ENCODE measurements around the gene NELL1. TPM values are rescaled to one million over a fixed set of nuclear protein-coding genes. Genes with fewer than 3 reads are reported as not detected.

Gene NELL1
- total RNA-seq, 1 donor from 2014 or later: not detected

- Mint-ChIP-seq H3K36me3 (no peaks in the 10 kb centered on the region), H3K9me3 (no peaks in the 10 kb centered on the region), H3K4me3 (no peak overlapping the region), H3K4me1 (no peaks in the 10 kb centered on the region), H3K27me3 (ENCODE audit: insufficient read depth, low read depth) (peaks cover 3% of the 10 kb centered on the region), H3K27ac (no peak overlapping the region)
- no peaks in the 10 kb centered on the region for H3K9me3 ChIP-seq (ENCODE audit: low read depth)
- H3K4me3 ChIP-seq: no peak overlapping the region
- no peaks in the 10 kb centered on the region for H3K4me1 ChIP-seq
- H3K36me3 ChIP-seq: no peaks in the 10 kb centered on the region
- H3F3A ChIP-seq (ENCODE audit: low read depth): no peaks in the 10 kb centered on the region
- H3K4me2 ChIP-seq: no peak overlapping the region
- H2AFZ ChIP-seq (replicated peaks): no peak overlapping the region
- no peak overlapping the region for H3K27ac ChIP-seq
- TF ChIP-seq CTCF (IDR thresholded peaks at IDR 0.05) (no peak), EZH2 (IDR thresholded peaks at IDR 0.05) (no peak), EZH2phosphoT487 (IDR thresholded peaks at IDR 0.05) (no peak)
- H4K20me1 ChIP-seq (ENCODE audit: low read depth): no peaks in the 10 kb centered on the region
- no peak for DNase-seq (ENCODE audit: low spot score)
- H3K9ac ChIP-seq: no peak overlapping the region
- no peaks in the 10 kb centered on the region for H3K79me2 ChIP-seq (ENCODE audit: low read depth)
- H3K27me3 ChIP-seq: no peaks in the 10 kb centered on the region
These were observed 46.1 kb upstream of the NELL1 start for GRCh38 chr11:20623252-20623651.

- Mint-ChIP-seq H3K4me3 (no peak overlapping the region), H3K36me3 (no peaks in the 10 kb centered on the region), H3K4me1 (no peaks in the 10 kb centered on the region), H3K9me3 (peaks cover 2% of the 10 kb centered on the region), H3K27me3 (ENCODE audit: insufficient read depth, low read depth) (peaks cover 2% of the 10 kb centered on the region), H3K27ac (no peak overlapping the region)
- no peak overlapping the region for H2AFZ ChIP-seq (replicated peaks)
- DNase-seq (ENCODE audit: low spot score): no peak
- no peaks in the 10 kb centered on the region for H3F3A ChIP-seq (ENCODE audit: low read depth)
- no peak overlapping the region for H3K4me3 ChIP-seq
- no peaks in the 10 kb centered on the region for H3K4me1 ChIP-seq
- no peak overlapping the region for H3K9ac ChIP-seq
- no peak overlapping the region for H3K4me2 ChIP-seq
- H3K27ac ChIP-seq: no peak overlapping the region
- no peaks in the 10 kb centered on the region for H4K20me1 ChIP-seq (ENCODE audit: low read depth)
- TF ChIP-seq CTCF (IDR thresholded peaks at IDR 0.05) (no peak), EZH2phosphoT487 (IDR thresholded peaks at IDR 0.05) (no peak), EZH2 (IDR thresholded peaks at IDR 0.05) (no peak)
- no peaks in the 10 kb centered on the region for H3K36me3 ChIP-seq
- no peaks in the 10 kb centered on the region for H3K79me2 ChIP-seq (ENCODE audit: low read depth)
- H3K27me3 ChIP-seq: no peaks in the 10 kb centered on the region
- no peaks in the 10 kb centered on the region for H3K9me3 ChIP-seq (ENCODE audit: low read depth)
These were observed 43.1 kb upstream of the NELL1 start for GRCh38 chr11:20626279-20626678.

- TF ChIP-seq EZH2 (IDR thresholded peaks at IDR 0.05) (no peak), CTCF (IDR thresholded peaks at IDR 0.05) (no peak), EZH2phosphoT487 (IDR thresholded peaks at IDR 0.05) (no peak)
- no peak overlapping the region for H3K4me3 ChIP-seq
- no peaks in the 10 kb centered on the region for H4K20me1 ChIP-seq (ENCODE audit: low read depth)
- no peak overlapping the region for H3K27ac ChIP-seq
- no peaks in the 10 kb centered on the region for H3F3A ChIP-seq (ENCODE audit: low read depth)
- no peak overlapping the region for H2AFZ ChIP-seq (replicated peaks)
- H3K4me3 Mint-ChIP-seq: no peak overlapping the region
- no peaks in the 10 kb centered on the region for H3K36me3 ChIP-seq
- no peaks in the 10 kb centered on the region for H3K4me1 Mint-ChIP-seq
- H3K9me3 Mint-ChIP-seq: peaks cover 2% of the 10 kb centered on the region
- no peaks in the 10 kb centered on the region for H3K36me3 Mint-ChIP-seq
- no peaks in the 10 kb centered on the region for H3K79me2 ChIP-seq (ENCODE audit: low read depth)
- DNase-seq (ENCODE audit: low spot score): no peak
- H3K27me3 ChIP-seq: no peaks in the 10 kb centered on the region
- peaks cover 7% of the 10 kb centered on the region for H3K4me1 ChIP-seq
- H3K9ac ChIP-seq: no peak overlapping the region
- H3K4me2 ChIP-seq: no peak overlapping the region
- no peaks in the 10 kb centered on the region for H3K9me3 ChIP-seq (ENCODE audit: low read depth)
- no peak overlapping the region for H3K27ac Mint-ChIP-seq
- peaks cover 2% of the 10 kb centered on the region for H3K27me3 Mint-ChIP-seq (ENCODE audit: insufficient read depth, low read depth)
These were observed 42.4 kb upstream of the NELL1 start for GRCh38 chr11:20627026-20627425.

All from neural progenitor cell (in vitro differentiated cells).